ENCODE results near the gene ARPC1A.
"Not testable (repeated sequence)": the region's sequence is repeated elsewhere in the genome, so short reads cannot be mapped to it uniquely, and the experiment has no call there.

ARPC1A gene

GRCh38 chr7:99324559-99324958 is 1.1 kb upstream of the ARPC1A start:
- peak overlapping the region; percentile 99 for H3K9ac ChIP-seq (ENCODE audit: low read depth, low read length, poor library complexity, severe bottlenecking)
- peak overlapping the region; percentile 97 for H3K4me2 ChIP-seq (ENCODE audit: low read depth, low read length, poor library complexity, severe bottlenecking)
- H3K4me1 ChIP-seq (ENCODE audit: insufficient read depth, low read length, poor library complexity, severe bottlenecking): peaks cover 31% of the 10 kb centered on the region
- TF ChIP-seq EZH2phosphoT487 (IDR thresholded peaks at IDR 0.05; ENCODE audit: borderline replicate concordance): no peak
- TF ChIP-seq, protein P1, sequence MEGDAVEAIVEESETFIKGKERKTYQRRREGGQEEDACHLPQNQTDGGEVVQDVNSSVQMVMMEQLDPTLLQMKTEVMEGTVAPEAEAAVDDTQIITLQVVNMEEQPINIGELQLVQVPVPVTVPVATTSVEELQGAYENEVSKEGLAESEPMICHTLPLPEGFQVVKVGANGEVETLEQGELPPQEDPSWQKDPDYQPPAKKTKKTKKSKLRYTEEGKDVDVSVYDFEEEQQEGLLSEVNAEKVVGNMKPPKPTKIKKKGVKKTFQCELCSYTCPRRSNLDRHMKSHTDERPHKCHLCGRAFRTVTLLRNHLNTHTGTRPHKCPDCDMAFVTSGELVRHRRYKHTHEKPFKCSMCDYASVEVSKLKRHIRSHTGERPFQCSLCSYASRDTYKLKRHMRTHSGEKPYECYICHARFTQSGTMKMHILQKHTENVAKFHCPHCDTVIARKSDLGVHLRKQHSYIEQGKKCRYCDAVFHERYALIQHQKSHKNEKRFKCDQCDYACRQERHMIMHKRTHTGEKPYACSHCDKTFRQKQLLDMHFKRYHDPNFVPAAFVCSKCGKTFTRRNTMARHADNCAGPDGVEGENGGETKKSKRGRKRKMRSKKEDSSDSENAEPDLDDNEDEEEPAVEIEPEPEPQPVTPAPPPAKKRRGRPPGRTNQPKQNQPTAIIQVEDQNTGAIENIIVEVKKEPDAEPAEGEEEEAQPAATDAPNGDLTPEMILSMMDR (conservative IDR thresholded peaks at IDR 0.05; ENCODE audit: low read length): no peak
- no peaks in the 10 kb centered on the region for H3K9me2 ChIP-seq (replicated peaks; ENCODE audit: low read depth, low read length)
- no peaks in the 10 kb centered on the region for H3K36me3 ChIP-seq (ENCODE audit: insufficient read depth, low read length)
- no peaks in the 10 kb centered on the region for H3F3A ChIP-seq (ENCODE audit: low read depth)
- H3K9me3 ChIP-seq (ENCODE audit: insufficient read depth, low read depth, low read length): no peaks in the 10 kb centered on the region
- H3K4me3 ChIP-seq (ENCODE audit: low read length, poor library complexity, severe bottlenecking): peak overlapping the region; percentile 98
- peaks cover 51% of the 10 kb centered on the region for H3K79me2 ChIP-seq (ENCODE audit: insufficient read depth, low read length)
- H4K20me1 ChIP-seq (ENCODE audit: insufficient read depth, low read length, poor library complexity, severe bottlenecking): peaks cover 27% of the 10 kb centered on the region
- H2AFZ ChIP-seq (ENCODE audit: low read length): no peak overlapping the region
- H3K27me3 ChIP-seq (ENCODE audit: insufficient read depth, low read length, poor library complexity, severe bottlenecking): peaks cover 5% of the 10 kb centered on the region

DNA sequence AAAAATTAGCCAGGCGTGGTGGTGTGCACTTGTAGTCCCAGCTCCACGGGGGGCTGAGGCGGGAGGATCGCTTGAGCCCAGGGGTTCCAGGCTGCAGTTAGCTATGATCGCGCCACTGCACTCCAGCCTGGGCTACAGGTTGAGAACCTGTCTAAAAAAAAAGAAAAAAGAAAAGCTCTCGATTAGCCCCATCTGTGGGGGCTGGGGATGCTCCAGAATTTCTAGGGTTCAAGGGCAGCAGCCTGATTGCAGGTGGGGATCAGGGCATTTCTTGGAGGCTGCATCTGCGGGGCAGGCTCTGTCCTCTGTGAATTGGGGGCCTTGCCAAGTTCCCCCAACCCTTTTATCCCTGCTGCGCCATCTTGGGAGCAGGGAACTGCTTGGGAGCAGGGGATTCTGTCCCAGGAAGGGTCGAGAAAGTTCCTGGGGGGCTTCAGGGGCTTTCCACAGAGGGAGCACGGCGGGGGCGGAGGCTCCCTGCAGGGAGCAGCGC is 651 bp upstream of the ARPC1A start:
- peak overlapping the region; percentile 89 for H2AFZ ChIP-seq (ENCODE audit: low read length)
- no peaks in the 10 kb centered on the region for H3F3A ChIP-seq (ENCODE audit: low read depth)
- no peak for TF ChIP-seq EZH2phosphoT487 (IDR thresholded peaks at IDR 0.05; ENCODE audit: borderline replicate concordance)
- TF ChIP-seq, protein P1 (conservative IDR thresholded peaks at IDR 0.05; ENCODE audit: low read length): no peak

DNA sequence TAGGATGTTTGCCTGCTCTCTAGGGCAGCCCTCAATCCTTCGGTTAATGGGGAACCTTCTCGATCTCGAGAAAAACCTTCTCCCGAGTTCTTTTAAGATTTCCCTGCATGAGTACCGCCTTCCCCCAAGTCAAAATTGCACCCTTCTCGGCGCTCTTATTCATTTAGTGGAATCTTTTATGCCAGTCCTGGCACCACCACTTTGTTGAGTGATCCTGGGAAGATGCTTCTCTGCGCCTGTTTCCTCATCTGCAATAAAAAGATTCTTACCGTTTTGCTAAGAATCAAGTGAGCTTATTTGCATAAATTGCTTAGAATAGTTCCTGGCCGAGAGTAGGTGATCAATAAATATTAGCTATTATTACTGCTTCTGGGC is 697 bp downstream of the ARPC1A start:
- peak overlapping the region; percentile 99 for H3K9ac ChIP-seq (ENCODE audit: low read depth, low read length, poor library complexity, severe bottlenecking)
- H3K27me3 ChIP-seq (ENCODE audit: insufficient read depth, low read length, poor library complexity, severe bottlenecking): peaks cover 5% of the 10 kb centered on the region
- peak overlapping the region; percentile 96 for H3K4me2 ChIP-seq (ENCODE audit: low read depth, low read length, poor library complexity, severe bottlenecking)
- H3F3A ChIP-seq (ENCODE audit: low read depth): no peaks in the 10 kb centered on the region
- no peaks in the 10 kb centered on the region for H3K36me3 ChIP-seq (ENCODE audit: insufficient read depth, low read length)
- H3K4me1 ChIP-seq (ENCODE audit: insufficient read depth, low read length, poor library complexity, severe bottlenecking): peaks cover 47% of the 10 kb centered on the region
- TF ChIP-seq EZH2phosphoT487 (IDR thresholded peaks at IDR 0.05; ENCODE audit: borderline replicate concordance): no peak
- TF ChIP-seq, protein P1 (conservative IDR thresholded peaks at IDR 0.05; ENCODE audit: low read length): no peak
- peak overlapping the region; percentile 63; the same call in 1 of the 2 replicates for H2AFZ ChIP-seq (ENCODE audit: low read length)
- H4K20me1 ChIP-seq (ENCODE audit: insufficient read depth, low read length, poor library complexity, severe bottlenecking): peaks cover 41% of the 10 kb centered on the region
- no peaks in the 10 kb centered on the region for H3K9me2 ChIP-seq (replicated peaks; ENCODE audit: low read depth, low read length)
- no peaks in the 10 kb centered on the region for H3K9me3 ChIP-seq (ENCODE audit: insufficient read depth, low read depth, low read length)
- H3K79me2 ChIP-seq (ENCODE audit: insufficient read depth, low read length): peaks cover 69% of the 10 kb centered on the region
- peak overlapping the region; percentile 98 for H3K4me3 ChIP-seq (ENCODE audit: low read length, poor library complexity, severe bottlenecking)

More for the DNA sequence above, 651 bp upstream of the ARPC1A start:
- Histone ChIP-seq H3K9ac (ENCODE audit: low read depth, low read length, poor library complexity, severe bottlenecking) (peak overlapping the region; percentile 99), H3K9me2 (replicated peaks; ENCODE audit: low read depth, low read length) (no peaks in the 10 kb centered on the region), H3K4me3 (ENCODE audit: low read length, poor library complexity, severe bottlenecking) (peak overlapping the region; percentile 98), H3K27me3 (ENCODE audit: insufficient read depth, low read length, poor library complexity, severe bottlenecking) (peaks cover 5% of the 10 kb centered on the region), H3K4me1 (ENCODE audit: insufficient read depth, low read length, poor library complexity, severe bottlenecking) (peaks cover 36% of the 10 kb centered on the region), H3K36me3 (ENCODE audit: insufficient read depth, low read length) (no peaks in the 10 kb centered on the region), H3K79me2 (ENCODE audit: insufficient read depth, low read length) (peaks cover 56% of the 10 kb centered on the region), H3K9me3 (ENCODE audit: insufficient read depth, low read depth, low read length) (no peaks in the 10 kb centered on the region), H4K20me1 (ENCODE audit: insufficient read depth, low read length, poor library complexity, severe bottlenecking) (peaks cover 31% of the 10 kb centered on the region), H3K4me2 (ENCODE audit: low read depth, low read length, poor library complexity, severe bottlenecking) (peak overlapping the region; percentile 97)

DNA sequence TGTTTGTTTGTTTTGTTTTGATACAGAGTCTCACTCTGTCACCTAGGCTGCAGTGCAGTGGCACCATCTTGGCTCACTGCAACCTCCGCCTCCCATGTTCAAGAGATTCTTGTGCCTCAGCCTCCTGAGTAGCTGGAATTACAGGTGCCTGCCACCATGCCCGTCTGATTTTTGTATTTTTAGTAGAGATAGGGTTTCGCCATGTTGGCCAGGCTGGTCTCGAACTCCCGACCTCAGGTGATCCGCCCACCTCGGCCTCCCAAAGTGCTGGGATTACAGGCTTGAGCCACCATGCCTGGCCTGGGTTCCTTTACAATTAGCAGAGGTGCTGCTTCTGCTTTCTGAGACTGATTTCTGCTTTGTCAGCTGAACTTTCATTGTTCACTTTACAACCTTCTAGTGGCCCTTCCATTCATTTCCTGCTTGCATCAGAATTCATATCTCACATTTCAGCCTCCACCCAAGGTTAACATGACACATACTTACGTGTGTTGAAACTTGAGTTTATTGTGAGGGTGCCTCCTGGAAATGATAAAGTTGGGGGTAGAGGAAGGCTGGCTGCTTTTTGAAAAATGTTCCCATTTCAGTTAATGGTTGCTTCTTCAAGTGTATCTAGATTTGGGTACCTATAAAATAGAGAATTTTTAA is 4.7 kb downstream of the ARPC1A start:
- H3K36me3 ChIP-seq (ENCODE audit: insufficient read depth, low read length): peaks cover 19% of the 10 kb centered on the region; the same call in 1 of the 2 replicates

More for the DNA sequence above, 4.7 kb downstream of the ARPC1A start:
- not testable (repeated sequence) for H3K9me2 ChIP-seq (replicated peaks; ENCODE audit: low read depth, low read length); H3K9me3 ChIP-seq (ENCODE audit: insufficient read depth, low read depth, low read length); H2AFZ ChIP-seq (ENCODE audit: low read length); H3K27me3 ChIP-seq (ENCODE audit: insufficient read depth, low read length, poor library complexity, severe bottlenecking); H3F3A ChIP-seq (ENCODE audit: low read depth)
- H3K4me1 ChIP-seq (ENCODE audit: insufficient read depth, low read length, poor library complexity, severe bottlenecking): peaks cover 39% of the 10 kb centered on the region
- peak overlapping the region; percentile 48 for H3K4me3 ChIP-seq (ENCODE audit: low read length, poor library complexity, severe bottlenecking)
- peak overlapping the region; percentile 96 for H3K4me2 ChIP-seq (ENCODE audit: low read depth, low read length, poor library complexity, severe bottlenecking)
- H4K20me1 ChIP-seq (ENCODE audit: insufficient read depth, low read length, poor library complexity, severe bottlenecking): peaks cover 50% of the 10 kb centered on the region
- peak overlapping the region; percentile 48 for H3K9ac ChIP-seq (ENCODE audit: low read depth, low read length, poor library complexity, severe bottlenecking)
- H3K79me2 ChIP-seq (ENCODE audit: insufficient read depth, low read length): peaks cover 78% of the 10 kb centered on the region
